HEK293 (cell line): Measurements from ENCODE around the gene THUMPD3.

Source experiments
- CTCF ChIA-PET: fragments of 350-600 bp; formaldehyde crosslinking; extraction: SDS; loops from one replicate; lab custom pipeline; 2021; ENCODE audit warnings: antibody characterized with exemption; lab: Yijun Ruan, JAX
- POLR2A ChIA-PET: fragments of 300-600 bp; formaldehyde crosslinking; extraction: SDS; loops from one replicate; lab custom pipeline; 2020; ENCODE audit warnings: antibody characterized with exemption, inconsistent platforms; lab: Yijun Ruan, JAX
- H3K27ac ChIP-seq: fragments of 200-500 bp; sonication (Bioruptor generic); 2 replicates; pipeline ENCODE4 v1.5.1; 2014; ENCODE audit warnings: low read depth, low read length, control low read depth, inconsistent platforms; ENCODE audit errors: extremely low read depth
- H3K36me3 ChIP-seq, 2 experiments: fragments of 200-500 bp in 1 of 2; sonication (Bioruptor generic) in 1 of 2; 1 replicate in 1 of 2; 2 replicates in 1 of 2; pipeline ENCODE4 v1.5.1; 2014 to 2017; ENCODE audit warnings: inconsistent platforms in 2 of 2, low read length in 2 of 2; ENCODE audit not compliant: control insufficient read depth in 2 of 2, insufficient read depth in 1 of 2
- H3K4me1 ChIP-seq: fragments of 200-500 bp; sonication (Bioruptor generic); 2 replicates; pipeline ENCODE4 v1.5.1; 2014; ENCODE audit warnings: mild to moderate bottlenecking, low read length, inconsistent platforms; ENCODE audit not compliant: control insufficient read depth, insufficient read depth
- H3K4me3 ChIP-seq: 2 replicates; pipeline ENCODE4 v1.5.1; 2011; ENCODE audit warnings: low read depth, mild to moderate bottlenecking, control low read depth, low read length, moderate library complexity
- H3K9me3 ChIP-seq: fragments of 200-500 bp; sonication (Bioruptor generic); 2 replicates; pipeline ENCODE4 v1.5.1; 2014; ENCODE audit warnings: low read depth, low read length, inconsistent platforms; ENCODE audit not compliant: control insufficient read depth, insufficient read depth
- HOXD13 ChIP-seq: sonication (generic); formaldehyde crosslinking; IDR thresholded peaks from 2 replicates; pipeline ENCODE4 v1.8.0; 2022; ENCODE audit warnings: missing genetic modification reagents, borderline replicate concordance
- PRDM1 ChIP-seq: fragments of 450-650 bp; formaldehyde crosslinking; IDR thresholded peaks from 2 replicates; pipeline ENCODE4; 2016; ENCODE audit warnings: missing biosample characterization, missing genetic modification characterization
- REPIN1 ChIP-seq: fragments of 450-650 bp; formaldehyde crosslinking; IDR thresholded peaks from 2 replicates; pipeline ENCODE4 v1.5.1; 2017; ENCODE audit warnings: missing biosample characterization, missing genetic modification characterization, low read depth
- SCRT1 ChIP-seq: fragments of 450-650 bp; formaldehyde crosslinking; IDR thresholded peaks from 2 replicates; pipeline ENCODE4 v1.5.1; 2016; ENCODE audit warnings: missing biosample characterization, missing genetic modification characterization, borderline replicate concordance
- SCRT2 ChIP-seq: fragments of 450-650 bp; formaldehyde crosslinking; IDR thresholded peaks from 2 replicates; pipeline ENCODE4 v1.5.1; 2016; ENCODE audit warnings: missing biosample characterization, missing genetic modification characterization
- SP2 ChIP-seq: fragments of 450-650 bp; formaldehyde crosslinking; IDR thresholded peaks from 2 replicates; pipeline ENCODE4 v1.5.1; 2016; ENCODE audit warnings: missing biosample characterization, missing genetic modification characterization
- SP3 ChIP-seq: fragments of 450-650 bp; formaldehyde crosslinking; IDR thresholded peaks from 2 replicates; pipeline ENCODE4 v1.5.1; 2016; ENCODE audit warnings: missing biosample characterization, missing genetic modification characterization
- ZBTB7A ChIP-seq: fragments of 450-650 bp; formaldehyde crosslinking; IDR thresholded peaks from 2 replicates; pipeline ENCODE4 v1.5.1; 2016; ENCODE audit warnings: low read depth, missing biosample characterization, missing genetic modification characterization
- ZNF10 ChIP-seq: fragments of 450-650 bp; formaldehyde crosslinking; IDR thresholded peaks from 2 replicates; pipeline ENCODE4 v1.5.1; 2017; ENCODE audit warnings: missing biosample characterization, missing genetic modification characterization
- ZNF175 ChIP-seq: fragments of 450-650 bp; formaldehyde crosslinking; IDR thresholded peaks from 2 replicates; pipeline ENCODE4 v1.5.1; 2016; ENCODE audit warnings: missing biosample characterization, missing genetic modification characterization
- ZNF223 ChIP-seq: fragments of 450-650 bp; formaldehyde crosslinking; IDR thresholded peaks from 2 replicates; pipeline ENCODE4 v1.5.1; 2016; ENCODE audit warnings: missing biosample characterization, missing genetic modification characterization
- ZNF324 ChIP-seq: fragments of 450-650 bp; formaldehyde crosslinking; IDR thresholded peaks from 2 replicates; pipeline ENCODE4 v1.5.1; 2016; ENCODE audit warnings: missing biosample characterization, missing genetic modification characterization
- ZNF354C ChIP-seq: fragments of 450-650 bp; formaldehyde crosslinking; IDR thresholded peaks from 2 replicates; pipeline ENCODE4 v1.5.1; 2016; ENCODE audit warnings: missing biosample characterization, missing genetic modification characterization, low read depth, borderline replicate concordance
- ZNF366 ChIP-seq: fragments of 450-650 bp; formaldehyde crosslinking; conservative IDR thresholded peaks from 2 replicates; pipeline ENCODE4 v1.5.1; 2016; ENCODE audit warnings: missing biosample characterization, missing genetic modification characterization
- ZNF548 ChIP-seq: fragments of 450-650 bp; formaldehyde crosslinking; IDR thresholded peaks from 2 replicates; pipeline ENCODE4 v1.5.1; 2016; ENCODE audit warnings: missing biosample characterization, missing genetic modification characterization
- ZNF585B ChIP-seq: fragments of 450-650 bp; formaldehyde crosslinking; IDR thresholded peaks from 2 replicates; pipeline ENCODE4 v1.5.1; 2016; ENCODE audit warnings: missing biosample characterization, missing genetic modification characterization
- ZNF596 ChIP-seq: fragments of 450-650 bp; IDR thresholded peaks from 2 replicates; pipeline ENCODE4 v1.5.0; 2018; ENCODE audit warnings: missing biosample characterization, mild to moderate bottlenecking, missing genetic modification characterization, moderate library complexity
- ZNF707 ChIP-seq: fragments of 450-650 bp; formaldehyde crosslinking; IDR thresholded peaks from 2 replicates; pipeline ENCODE4 v1.5.1; 2016; ENCODE audit warnings: missing biosample characterization, missing genetic modification characterization
- ZNF792 ChIP-seq: fragments of 450-650 bp; formaldehyde crosslinking; IDR thresholded peaks from 2 replicates; pipeline ENCODE4 v1.5.1; 2016; ENCODE audit warnings: missing biosample characterization, missing genetic modification characterization
- TF ChIP-seq, protein P1 (sequence below): fragments of 450-650 bp; formaldehyde crosslinking; IDR thresholded peaks from 2 replicates; pipeline ENCODE4 v1.5.1; 2016; ENCODE audit warnings: missing biosample characterization, missing genetic modification characterization
- TF ChIP-seq, protein P2 (sequence below): fragments of 450-650 bp; formaldehyde crosslinking; IDR thresholded peaks from 2 replicates; pipeline ENCODE4 v1.5.1; 2016; ENCODE audit warnings: missing biosample characterization, missing genetic modification characterization, borderline replicate concordance
- TF ChIP-seq, protein P3 (sequence below): fragments of 450-650 bp; formaldehyde crosslinking; IDR thresholded peaks from 2 replicates; pipeline ENCODE4 v1.5.1; 2016; ENCODE audit warnings: missing biosample characterization, missing genetic modification characterization

The THUMPD3 gene

DNA sequence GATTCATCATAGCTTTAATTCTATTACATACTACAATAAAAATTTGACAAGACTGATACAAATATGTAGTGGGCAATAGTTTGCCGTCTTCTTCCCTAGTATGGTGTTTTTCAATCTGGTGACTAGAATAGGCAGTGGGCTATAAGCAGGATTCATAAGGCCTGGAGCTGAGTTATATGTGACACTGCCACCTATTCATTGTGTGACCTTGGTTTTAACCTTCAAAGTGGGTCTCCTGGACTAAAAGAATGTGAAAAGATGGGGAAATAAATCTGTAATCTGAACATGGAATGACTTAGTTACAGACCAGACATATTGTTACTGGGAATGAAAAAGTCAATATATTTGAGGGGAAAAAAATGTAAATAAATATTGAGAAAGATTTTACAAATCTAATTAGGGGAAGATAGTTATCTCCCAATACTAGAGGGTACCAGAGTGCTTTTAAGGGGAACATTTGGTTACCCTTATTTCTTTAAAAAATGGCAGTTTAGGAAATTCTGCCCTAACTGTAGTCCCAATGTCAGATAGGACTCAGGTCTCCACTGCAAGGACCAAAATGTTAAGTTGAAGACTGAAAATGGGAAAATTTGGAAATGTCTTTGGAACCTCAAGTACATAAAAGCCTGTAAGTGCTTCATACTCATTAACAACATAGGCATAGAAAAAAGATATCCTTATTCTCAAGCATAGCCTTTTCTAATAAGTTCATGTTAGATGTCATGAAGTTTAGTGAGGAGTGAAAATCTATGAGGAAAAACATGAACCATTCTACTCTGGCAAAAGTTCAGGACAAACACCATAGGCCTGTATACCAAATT lies 23.9 kb downstream of the THUMPD3 start:
- Histone ChIP-seq H3K27ac (no peak overlapping the region), H3K4me3 (no peak overlapping the region), H3K4me1 (no peaks in the 10 kb centered on the region), H3K9me3 (no peaks in the 10 kb centered on the region), H3K36me3 (peaks cover 81 to 90% of the 10 kb centered on the region in 2 experiments)
- CTCF ChIA-PET: interaction anchor here (0.6 to 0.7 kb wide), 2 partner anchors 17 to 73 kb away, joined by 3 to 5 read pairs; no protein-coding TSS in a partner anchor
- POLR2A ChIA-PET: interaction anchor here (1.2 kb wide), 1 partner anchor 9 kb away, joined by 4 read pairs; no protein-coding TSS in a partner anchor
- TF ChIP-seq REPIN1 (no peak), ZNF548 (tag by site-specific recombination) (no peak), PRDM1 (tag by site-specific recombination) (no peak), ZBTB7A (tag by site-specific recombination) (no peak), ZNF223 (no peak), ZNF792 (tag by site-specific recombination) (no peak), ZNF596 (tag by site-specific recombination) (no peak), ZNF175 (tag by site-specific recombination) (no peak)
- TF ChIP-seq, protein P1, sequence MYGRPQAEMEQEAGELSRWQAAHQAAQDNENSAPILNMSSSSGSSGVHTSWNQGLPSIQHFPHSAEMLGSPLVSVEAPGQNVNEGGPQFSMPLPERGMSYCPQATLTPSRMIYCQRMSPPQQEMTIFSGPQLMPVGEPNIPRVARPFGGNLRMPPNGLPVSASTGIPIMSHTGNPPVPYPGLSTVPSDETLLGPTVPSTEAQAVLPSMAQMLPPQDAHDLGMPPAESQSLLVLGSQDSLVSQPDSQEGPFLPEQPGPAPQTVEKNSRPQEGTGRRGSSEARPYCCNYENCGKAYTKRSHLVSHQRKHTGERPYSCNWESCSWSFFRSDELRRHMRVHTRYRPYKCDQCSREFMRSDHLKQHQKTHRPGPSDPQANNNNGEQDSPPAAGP (tag by site-specific recombination): no peak
- TF ChIP-seq, protein P2, sequence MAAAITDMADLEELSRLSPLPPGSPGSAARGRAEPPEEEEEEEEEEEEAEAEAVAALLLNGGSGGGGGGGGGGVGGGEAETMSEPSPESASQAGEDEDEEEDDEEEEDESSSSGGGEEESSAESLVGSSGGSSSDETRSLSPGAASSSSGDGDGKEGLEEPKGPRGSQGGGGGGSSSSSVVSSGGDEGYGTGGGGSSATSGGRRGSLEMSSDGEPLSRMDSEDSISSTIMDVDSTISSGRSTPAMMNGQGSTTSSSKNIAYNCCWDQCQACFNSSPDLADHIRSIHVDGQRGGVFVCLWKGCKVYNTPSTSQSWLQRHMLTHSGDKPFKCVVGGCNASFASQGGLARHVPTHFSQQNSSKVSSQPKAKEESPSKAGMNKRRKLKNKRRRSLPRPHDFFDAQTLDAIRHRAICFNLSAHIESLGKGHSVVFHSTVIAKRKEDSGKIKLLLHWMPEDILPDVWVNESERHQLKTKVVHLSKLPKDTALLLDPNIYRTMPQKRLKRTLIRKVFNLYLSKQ (tag by site-specific recombination): no peak
- TF ChIP-seq, protein P3, sequence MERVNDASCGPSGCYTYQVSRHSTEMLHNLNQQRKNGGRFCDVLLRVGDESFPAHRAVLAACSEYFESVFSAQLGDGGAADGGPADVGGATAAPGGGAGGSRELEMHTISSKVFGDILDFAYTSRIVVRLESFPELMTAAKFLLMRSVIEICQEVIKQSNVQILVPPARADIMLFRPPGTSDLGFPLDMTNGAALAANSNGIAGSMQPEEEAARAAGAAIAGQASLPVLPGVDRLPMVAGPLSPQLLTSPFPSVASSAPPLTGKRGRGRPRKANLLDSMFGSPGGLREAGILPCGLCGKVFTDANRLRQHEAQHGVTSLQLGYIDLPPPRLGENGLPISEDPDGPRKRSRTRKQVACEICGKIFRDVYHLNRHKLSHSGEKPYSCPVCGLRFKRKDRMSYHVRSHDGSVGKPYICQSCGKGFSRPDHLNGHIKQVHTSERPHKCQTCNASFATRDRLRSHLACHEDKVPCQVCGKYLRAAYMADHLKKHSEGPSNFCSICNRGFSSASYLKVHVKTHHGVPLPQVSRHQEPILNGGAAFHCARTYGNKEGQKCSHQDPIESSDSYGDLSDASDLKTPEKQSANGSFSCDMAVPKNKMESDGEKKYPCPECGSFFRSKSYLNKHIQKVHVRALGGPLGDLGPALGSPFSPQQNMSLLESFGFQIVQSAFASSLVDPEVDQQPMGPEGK: no peak

DNA sequence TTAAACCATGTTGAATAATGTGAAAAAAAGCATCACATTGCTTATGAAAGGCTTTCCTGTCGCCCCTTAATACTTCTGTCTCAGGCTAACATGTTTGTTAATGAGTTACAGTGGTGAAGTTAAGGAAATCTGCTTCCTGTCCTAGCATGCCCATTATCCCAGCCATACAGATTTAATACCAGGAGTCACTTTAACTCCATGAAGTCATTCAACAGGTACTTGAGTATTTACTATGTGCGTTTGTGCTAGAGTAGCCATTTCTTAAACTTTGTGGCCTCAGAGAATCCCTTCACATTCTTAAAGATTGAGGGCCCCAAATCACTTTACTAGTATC lies 24.4 kb downstream of the THUMPD3 start:
- Histone ChIP-seq H3K4me1 (no peaks in the 10 kb centered on the region), H3K4me3 (no peak overlapping the region), H3K36me3 (peaks cover 76 to 95% of the 10 kb centered on the region in 2 experiments), H3K27ac (no peak overlapping the region), H3K9me3 (no peaks in the 10 kb centered on the region)
- CTCF ChIA-PET: no interaction called here
- POLR2A ChIA-PET: interaction anchor here (1.3 kb wide), 1 partner anchor 16 kb away, joined by 3 read pairs; no protein-coding TSS in a partner anchor
- TF ChIP-seq ZNF324 (tag by site-specific recombination) (no peak), SCRT2 (tag by site-specific recombination) (peak; percentile 90), SCRT1 (peak; percentile 58; the same call in 1 of the 2 replicates), ZNF707 (tag by site-specific recombination) (0 out of 2 replicates have a peak, but pooled peaks have one; percentile 50), HOXD13 (CRISPR knock-in tag) (no peak)
- TF ChIP-seq, all 188 proteins: peak for 3

DNA sequence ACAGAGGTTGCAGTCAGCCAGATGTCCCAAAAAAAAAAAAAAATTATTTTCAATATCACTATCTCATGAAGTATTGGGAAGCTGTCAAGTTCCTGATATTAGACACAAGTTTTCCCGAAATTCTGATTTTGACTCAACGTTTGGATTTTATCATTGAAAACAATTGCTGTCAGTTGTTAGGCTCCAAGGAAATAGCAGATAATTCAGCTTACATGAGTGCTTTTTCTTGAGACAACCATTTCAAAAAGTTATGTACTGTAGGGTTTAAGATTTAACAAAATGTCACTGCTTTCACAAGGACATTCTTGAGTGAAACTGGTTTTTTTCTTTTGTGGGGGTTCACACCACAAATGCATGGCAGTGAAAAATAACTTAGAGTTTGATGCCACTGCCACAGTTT lies 25.3 kb downstream of the THUMPD3 start:
- CTCF ChIA-PET: interaction anchor here (0.6 kb wide), 2 partner anchors 30 to 39 kb away, joined by 3 read pairs; no protein-coding TSS in a partner anchor
- Histone ChIP-seq H3K36me3 (peaks cover 73 to 96% of the 10 kb centered on the region in 2 experiments), H3K4me1 (no peaks in the 10 kb centered on the region), H3K4me3 (no peak overlapping the region), H3K9me3 (no peaks in the 10 kb centered on the region), H3K27ac (no peak overlapping the region)
- POLR2A ChIA-PET: interaction anchor here (0.9 to 1.3 kb wide), 4 partner anchors 9 to 28 kb away, joined by 3 read pairs; partner anchors contain the start of gene THUMPD3
- no peak for TF ChIP-seq SP3 (tag by site-specific recombination)
- no peak for TF ChIP-seq SP2 (tag by site-specific recombination)
- no peak for TF ChIP-seq ZNF354C
- no peak for TF ChIP-seq ZNF585B (tag by site-specific recombination)
- TF ChIP-seq ZNF366 (tag by site-specific recombination): no peak
- no peak for TF ChIP-seq ZNF10 (tag by site-specific recombination)
